K562 (cell line): Measurements from ENCODE around the gene PPIL1. TPM values are rescaled to one million over a fixed set of nuclear protein-coding genes. Genes with fewer than 3 reads are reported as not detected.

Experiments used
- CBX1 ChIP-seq: sonication (generic); IDR thresholded peaks from 2 replicates; pipeline ENCODE4 v1.6.1; 2016; ENCODE audit warnings: antibody characterized with exemption, low read depth, mild to moderate bottlenecking
- CHD4 ChIP-seq: fragments of 200-600 bp; sonication (generic); IDR thresholded peaks from 3 replicates; pipeline ENCODE4 v1.6.1; 2012; ENCODE audit warnings: low read depth, mild to moderate bottlenecking, mixed read lengths, low read length, inconsistent platforms; ENCODE audit not compliant: insufficient read depth, insufficient replicate concordance, poor library complexity, severe bottlenecking
- CREB1 ChIP-seq, 2 experiments: sonication (generic) in 1 of 2; formaldehyde crosslinking in 1 of 2; IDR thresholded peaks; 2 replicates each; pipeline versions ENCODE4 v1.6.1 to v1.8.0; 2012 to 2022; ENCODE audit warnings: inconsistent platforms in 1 of 2, mild to moderate bottlenecking in 1 of 2, missing genetic modification reagents in 1 of 2, moderate library complexity in 1 of 2
- ELF4 ChIP-seq: fragments of 450-650 bp; formaldehyde crosslinking; IDR thresholded peaks from 2 replicates; pipeline ENCODE4 v1.4.0; 2022; ENCODE audit warnings: missing genetic modification characterization
- GATAD2B ChIP-seq: fragments of 450-650 bp; IDR thresholded peaks from 2 replicates; pipeline ENCODE4 v1.6.1; 2017; ENCODE audit warnings: mild to moderate bottlenecking, borderline replicate concordance
- HNRNPUL1 ChIP-seq: fragments of 200-400 bp; formaldehyde crosslinking; IDR thresholded peaks from 2 replicates; pipeline ENCODE4 v1.6.1; 2017; ENCODE audit warnings: low read length
- KDM1A ChIP-seq, 2 experiments: fragments of 450-650 bp; IDR thresholded peaks; 2 replicates each; pipeline ENCODE4 v1.6.1; 2016; ENCODE audit warnings: mild to moderate bottlenecking in 2 of 2
- RBM25 ChIP-seq: fragments of 200-400 bp; formaldehyde crosslinking; IDR thresholded peaks from 2 replicates; pipeline ENCODE4 v1.6.1; 2018; ENCODE audit warnings: low read length, low read depth, moderate library complexity; ENCODE audit not compliant: severe bottlenecking
- SMARCA5 ChIP-seq: fragments of 450-650 bp; IDR thresholded peaks from 2 replicates; pipeline ENCODE4 v1.6.1; 2016
- polyA plus RNA-seq, 8 experiments: library from polyadenylated mRNA; depleted of rRNA in 4 of 8; stranded (reverse) in 5 of 8; unstranded in 3 of 8; fragments of >200 nt; fragmentation: Nextera tagmentation in 2 of 8; fragmentation: Illumina TruSeq in 1 of 8; extraction: Ambion mirVana in 2 of 8; extraction: Trizol in 1 of 8; gene quantifications; 2 replicates each; pipeline versions ENCODE4 v1.2.1 to v1.2.3, GENCODE V29; 2011 to 2014; ENCODE audit warnings: inconsistent platforms in 1 of 8, missing spikeins in 1 of 8
- total RNA-seq, 7 experiments: library from RNA; depleted of rRNA in 6 of 7; stranded (reverse); fragments of >200 nt in 6 of 7; fragmentation: Illumina TruSeq in 2 of 7; extraction: Trizol in 2 of 7; gene quantifications; 2 replicates each; pipeline versions ENCODE4 v1.2.1 to v1.2.3, GENCODE V29; 2011 to 2021; ENCODE audit warnings: low replicate concordance in 1 of 7
- TF ChIP-seq, protein P1 (sequence below): fragments of 200-800 bp; sonication (Bioruptor generic); IDR thresholded peaks from 2 replicates; pipeline ENCODE4 v1.6.1; 2017; ENCODE audit warnings: missing genetic modification characterization, missing compliant biosample characterization
- TF ChIP-seq, protein P2 (sequence below), 2 experiments: fragments of 450-650 bp in 1 of 2; sonication (generic) in 1 of 2; formaldehyde crosslinking in 1 of 2; IDR thresholded peaks in 1 of 2; conservative IDR thresholded peaks in 1 of 2; 2 replicates each; pipeline versions ENCODE4 v1.6.1 to v1.8.1; 2016 to 2023; ENCODE audit warnings: mild to moderate bottlenecking in 2 of 2, moderate library complexity in 2 of 2, inconsistent platforms in 1 of 2, missing genetic modification reagents in 1 of 2
- TF ChIP-seq, protein P3 (sequence below): fragments of 250-450 bp; sonication (Bioruptor Pico); IDR thresholded peaks from 2 replicates; pipeline ENCODE4 v1.5.0; 2022; ENCODE audit warnings: mild to moderate bottlenecking

PPIL1 gene
- total and polyA plus RNA-seq, 9 of the 15 experiments (the other 6 are each of a cell fraction or from before 2014, with no cell fraction given) = 65.8 to 205 (median 130) TPM

DNA sequence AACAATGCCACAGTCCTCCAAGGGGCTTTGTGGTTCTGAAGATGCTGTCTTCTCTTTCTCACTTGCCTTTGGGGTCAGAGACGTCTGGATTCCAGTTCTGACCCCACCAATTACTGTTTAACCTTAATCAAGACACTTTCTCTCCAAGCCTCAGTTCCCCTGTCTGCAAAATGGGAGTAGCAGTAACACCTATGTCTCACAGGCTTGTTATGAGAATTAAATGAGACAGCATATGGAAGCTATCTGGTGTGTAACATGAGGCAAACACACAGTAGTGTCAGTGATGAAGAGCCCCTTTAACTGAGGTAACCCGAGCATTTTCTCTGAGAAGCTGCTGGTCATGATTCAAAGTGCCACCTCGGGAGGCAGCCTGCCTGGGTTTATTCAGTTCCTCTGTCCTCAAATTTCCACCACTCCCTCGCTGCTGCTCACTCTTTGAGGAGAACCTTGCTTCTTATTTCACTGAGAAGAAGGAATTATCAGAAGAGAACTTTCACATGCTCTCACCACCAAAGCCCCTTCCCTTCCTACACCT, 11.7 kb downstream of the PPIL1 start (continued):
- TF ChIP-seq, protein P1, sequence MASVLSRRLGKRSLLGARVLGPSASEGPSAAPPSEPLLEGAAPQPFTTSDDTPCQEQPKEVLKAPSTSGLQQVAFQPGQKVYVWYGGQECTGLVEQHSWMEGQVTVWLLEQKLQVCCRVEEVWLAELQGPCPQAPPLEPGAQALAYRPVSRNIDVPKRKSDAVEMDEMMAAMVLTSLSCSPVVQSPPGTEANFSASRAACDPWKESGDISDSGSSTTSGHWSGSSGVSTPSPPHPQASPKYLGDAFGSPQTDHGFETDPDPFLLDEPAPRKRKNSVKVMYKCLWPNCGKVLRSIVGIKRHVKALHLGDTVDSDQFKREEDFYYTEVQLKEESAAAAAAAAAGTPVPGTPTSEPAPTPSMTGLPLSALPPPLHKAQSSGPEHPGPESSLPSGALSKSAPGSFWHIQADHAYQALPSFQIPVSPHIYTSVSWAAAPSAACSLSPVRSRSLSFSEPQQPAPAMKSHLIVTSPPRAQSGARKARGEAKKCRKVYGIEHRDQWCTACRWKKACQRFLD (CRISPR knock-in tag) = peak; percentile 52; the same call in 1 of the 2 replicates
- peak; percentile 20; the same call in 1 of the 2 replicates for TF ChIP-seq GATAD2B
- TF ChIP-seq RBM25 = peak; percentile 98
- TF ChIP-seq KDM1A (IDR thresholded peaks at IDR 0.05) = peak; percentile 25 to 84; a peak in 3 of 4 replicates
- TF ChIP-seq, protein P2, sequence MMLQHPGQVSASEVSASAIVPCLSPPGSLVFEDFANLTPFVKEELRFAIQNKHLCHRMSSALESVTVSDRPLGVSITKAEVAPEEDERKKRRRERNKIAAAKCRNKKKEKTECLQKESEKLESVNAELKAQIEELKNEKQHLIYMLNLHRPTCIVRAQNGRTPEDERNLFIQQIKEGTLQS (IDR thresholded peaks at IDR 0.05) = no peak
- TF ChIP-seq, protein P2 (CRISPR knock-in tag; conservative IDR thresholded peaks at IDR 0.05) = no peak
- TF ChIP-seq CBX1 = 0 out of 2 replicates have a peak, but pooled peaks have one; percentile 29
- TF ChIP-seq, protein P3, sequence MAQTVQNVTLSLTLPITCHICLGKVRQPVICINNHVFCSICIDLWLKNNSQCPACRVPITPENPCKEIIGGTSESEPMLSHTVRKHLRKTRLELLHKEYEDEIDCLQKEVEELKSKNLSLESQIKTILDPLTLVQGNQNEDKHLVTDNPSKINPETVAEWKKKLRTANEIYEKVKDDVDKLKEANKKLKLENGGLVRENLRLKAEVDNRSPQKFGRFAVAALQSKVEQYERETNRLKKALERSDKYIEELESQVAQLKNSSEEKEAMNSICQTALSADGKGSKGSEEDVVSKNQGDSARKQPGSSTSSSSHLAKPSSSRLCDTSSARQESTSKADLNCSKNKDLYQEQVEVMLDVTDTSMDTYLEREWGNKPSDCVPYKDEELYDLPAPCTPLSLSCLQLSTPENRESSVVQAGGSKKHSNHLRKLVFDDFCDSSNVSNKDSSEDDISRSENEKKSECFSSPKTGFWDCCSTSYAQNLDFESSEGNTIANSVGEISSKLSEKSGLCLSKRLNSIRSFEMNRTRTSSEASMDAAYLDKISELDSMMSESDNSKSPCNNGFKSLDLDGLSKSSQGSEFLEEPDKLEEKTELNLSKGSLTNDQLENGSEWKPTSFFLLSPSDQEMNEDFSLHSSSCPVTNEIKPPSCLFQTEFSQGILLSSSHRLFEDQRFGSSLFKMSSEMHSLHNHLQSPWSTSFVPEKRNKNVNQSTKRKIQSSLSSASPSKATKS (CRISPR knock-in tag) = peak; percentile 20; the same call in 1 of the 2 replicates
- TF ChIP-seq CREB1 (IDR thresholded peaks at IDR 0.05) = no peak
- no peak for TF ChIP-seq CREB1 (CRISPR knock-in tag; IDR thresholded peaks at IDR 0.05)
- TF ChIP-seq CHD4 = peak; percentile 94
- TF ChIP-seq HNRNPUL1 = no peak
- TF ChIP-seq ELF4 (CRISPR knock-in tag) = no peak
- TF ChIP-seq SMARCA5 = peak; percentile 86
